ENCODE measurements around the gene PTTG1IP.

Gene PTTG1IP

GRCh38 chr21:44908908-44909307, 35.4 kb upstream of the PTTG1IP start:
- DNase-seq: no peak

GRCh38 chr21:44907966-44908895, 34.7 kb upstream of the PTTG1IP start:
- DNase-seq: no peak

- DNase-seq: no peak
Observed at GRCh38 chr21:44907225-44907965, 33.9 kb upstream of the PTTG1IP start.

GRCh38 chr21:44905728-44906090, 32.2 kb upstream of the PTTG1IP start:
- no peak for DNase-seq

DNA sequence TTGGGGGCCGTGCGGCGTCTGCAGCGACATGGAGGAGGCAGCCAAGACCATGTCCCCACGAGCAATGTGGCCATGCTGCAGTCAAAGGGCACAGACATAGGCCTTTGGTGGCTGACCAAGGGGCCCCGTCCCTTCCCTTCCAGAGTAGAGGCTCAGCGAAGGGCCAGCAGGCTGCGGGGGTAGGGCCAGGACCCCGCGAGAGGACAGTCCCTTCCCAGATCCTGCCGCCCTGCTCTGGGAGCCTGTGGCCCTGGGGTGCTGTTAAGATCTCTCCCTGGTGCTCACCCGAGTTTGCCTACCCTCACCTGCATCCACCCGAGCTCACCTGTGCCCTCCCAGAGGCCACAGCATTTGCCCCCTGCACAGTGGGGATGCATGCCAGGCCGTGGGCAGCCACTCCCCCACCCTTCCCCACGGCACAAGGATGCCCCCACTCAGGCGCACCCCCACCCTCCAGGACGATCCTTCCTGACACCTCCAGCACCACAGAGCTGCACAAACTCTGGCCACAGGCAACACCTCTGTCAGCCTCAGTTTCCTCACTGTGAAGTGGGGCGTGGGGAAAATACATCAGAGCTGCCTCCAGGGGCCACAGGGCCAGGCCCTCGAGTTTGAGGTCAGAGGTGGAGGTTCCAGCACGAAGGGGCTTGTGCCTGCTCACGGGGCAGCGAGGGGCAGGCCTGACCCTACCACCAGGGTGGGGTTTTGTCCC, 31.7 kb upstream of the PTTG1IP start:
- no peak for DNase-seq

GRCh38 chr21:44904141-44904923, 30.8 kb upstream of the PTTG1IP start:
- DNase-seq: no peak

DNA sequence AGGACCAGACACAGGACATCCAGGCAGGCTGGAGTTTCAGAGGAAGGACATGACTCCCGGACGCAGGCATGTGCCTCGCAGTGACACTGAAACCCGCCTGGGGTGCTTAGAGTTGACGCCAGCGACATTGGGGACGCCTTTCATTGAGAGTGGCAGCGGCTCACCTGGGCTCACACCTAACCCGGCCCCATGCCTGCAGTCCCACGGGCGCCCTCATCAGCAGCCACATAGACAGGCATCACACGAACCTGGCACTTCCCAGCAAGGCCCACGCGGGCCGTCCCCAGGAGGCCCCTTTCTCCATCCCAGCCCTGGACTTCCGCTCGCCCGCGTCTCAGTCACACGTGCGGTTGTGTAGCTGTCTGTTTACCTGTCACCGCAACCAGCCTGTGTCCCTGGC, 30.2 kb upstream of the PTTG1IP start:
- no peak for DNase-seq

GRCh38 chr21:44903050-44903685, 29.7 kb upstream of the PTTG1IP start:
- DNase-seq: no peak

DNA sequence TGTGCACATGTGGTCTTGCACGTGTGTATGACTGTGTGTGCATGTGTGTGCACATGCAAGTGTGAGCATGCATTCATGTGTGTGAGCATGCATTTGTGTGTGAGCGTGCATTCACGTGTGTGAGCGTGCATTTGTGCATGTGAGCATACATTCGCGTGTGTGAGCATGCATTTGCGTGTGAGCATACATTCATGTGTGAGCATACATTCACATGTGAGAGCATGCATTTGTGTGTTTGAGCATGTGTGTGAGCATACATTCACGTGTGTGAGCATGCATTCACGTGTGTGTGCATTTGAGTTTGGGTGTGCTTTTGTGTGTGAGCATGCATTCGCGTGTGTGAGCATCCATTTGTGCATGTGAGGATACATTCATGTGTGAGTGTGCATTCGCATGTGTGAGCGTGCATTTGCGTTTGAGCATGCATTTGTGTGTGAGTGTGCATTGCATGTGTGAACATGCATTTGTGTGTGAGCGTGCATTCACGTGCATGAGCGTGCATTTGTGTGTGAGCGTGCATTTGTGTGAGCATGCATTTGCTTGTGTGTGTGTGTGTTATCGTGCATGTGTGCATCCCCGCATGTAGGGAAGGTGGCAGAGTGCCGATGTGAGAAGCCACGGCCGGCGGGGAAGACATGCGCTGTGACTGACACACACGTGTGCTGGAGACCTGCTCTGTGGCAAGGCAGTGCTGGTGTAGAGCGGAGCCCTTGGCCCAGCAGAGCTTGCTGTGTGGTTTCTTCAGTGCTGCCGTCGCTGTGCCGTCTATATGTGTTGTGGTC, 29.0 kb upstream of the PTTG1IP start:
- DNase-seq: no peak

- DNase-seq: no peak
Observed at GRCh38 chr21:44901391-44902074, 28.0 kb upstream of the PTTG1IP start.

DNA sequence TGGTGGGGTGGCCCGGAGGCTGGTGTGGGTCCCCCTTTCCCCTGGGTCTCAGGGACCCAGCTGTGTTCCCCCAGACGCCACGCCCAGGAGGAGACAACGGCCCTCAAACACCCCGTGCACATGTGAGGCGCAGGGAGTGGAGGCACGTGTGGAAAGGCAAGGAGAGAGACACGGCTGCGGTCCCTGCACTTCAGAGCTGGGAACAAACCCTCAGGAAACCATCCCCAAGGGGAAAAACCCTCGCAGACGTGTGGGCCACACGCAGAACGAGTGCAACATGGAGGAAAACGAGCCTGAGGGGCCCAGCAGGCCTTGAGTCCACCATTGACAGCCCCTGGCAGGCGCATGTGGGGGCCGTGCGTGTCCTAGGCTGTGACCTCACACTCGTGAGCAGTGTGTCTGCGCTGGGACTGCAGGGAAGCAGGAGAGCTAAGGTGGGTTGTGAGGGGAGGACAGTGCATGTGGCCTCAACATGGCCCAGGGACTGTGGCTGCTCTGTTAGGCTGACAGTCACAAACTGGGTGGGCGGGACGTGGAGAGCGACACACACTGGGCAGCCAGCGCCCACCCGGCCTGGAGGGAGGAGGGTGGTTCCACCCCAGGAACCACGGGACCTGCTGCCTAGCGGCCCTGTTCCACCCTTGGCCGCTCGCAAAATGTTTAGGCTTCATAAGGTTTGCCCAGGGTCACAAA, 27.2 kb upstream of the PTTG1IP start:
- no peak for DNase-seq

DNA sequence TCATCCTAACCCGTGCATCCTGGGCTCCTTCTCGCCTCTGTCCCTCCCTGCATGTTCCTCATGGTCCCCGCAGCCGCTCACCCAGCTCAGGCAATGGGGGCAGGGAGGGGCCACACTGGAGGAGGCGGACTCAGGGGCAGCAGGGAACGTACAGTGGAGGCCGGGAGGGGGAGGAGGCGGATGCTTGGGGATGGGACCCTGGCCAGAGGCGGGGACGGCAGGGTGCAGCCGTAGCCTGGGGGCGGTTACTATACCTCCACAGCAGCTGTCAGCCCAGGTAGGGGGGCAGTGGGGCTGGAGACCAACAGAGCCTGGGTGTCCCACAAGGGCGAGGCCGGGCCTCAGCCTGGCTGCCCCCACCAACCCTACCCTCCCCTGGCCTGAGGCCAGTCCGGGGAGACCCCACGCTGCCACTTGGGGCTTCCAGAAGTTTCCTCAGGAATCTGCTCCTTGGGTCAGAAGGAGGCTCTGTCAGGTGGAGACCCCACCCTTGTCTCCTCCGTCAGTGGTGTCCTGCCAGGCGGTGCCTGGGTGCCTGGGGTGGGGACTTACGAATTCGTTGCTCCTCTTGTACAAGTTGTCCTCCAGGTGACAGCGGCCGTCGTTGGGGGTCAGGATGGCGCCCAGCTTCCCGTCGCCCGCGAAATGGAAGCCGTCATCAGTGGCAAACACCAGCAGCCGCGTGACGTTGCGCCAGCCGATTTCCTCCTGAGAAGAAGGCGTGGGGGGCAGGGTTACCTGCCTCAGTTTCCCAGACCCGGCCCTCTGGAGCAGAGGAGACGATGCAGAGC, 26.5 kb upstream of the PTTG1IP start:
- DNase-seq: no peak

- DNase-seq: no peak
Observed at GRCh38 chr21:44898851-44899767, 25.6 kb upstream of the PTTG1IP start.

DNA sequence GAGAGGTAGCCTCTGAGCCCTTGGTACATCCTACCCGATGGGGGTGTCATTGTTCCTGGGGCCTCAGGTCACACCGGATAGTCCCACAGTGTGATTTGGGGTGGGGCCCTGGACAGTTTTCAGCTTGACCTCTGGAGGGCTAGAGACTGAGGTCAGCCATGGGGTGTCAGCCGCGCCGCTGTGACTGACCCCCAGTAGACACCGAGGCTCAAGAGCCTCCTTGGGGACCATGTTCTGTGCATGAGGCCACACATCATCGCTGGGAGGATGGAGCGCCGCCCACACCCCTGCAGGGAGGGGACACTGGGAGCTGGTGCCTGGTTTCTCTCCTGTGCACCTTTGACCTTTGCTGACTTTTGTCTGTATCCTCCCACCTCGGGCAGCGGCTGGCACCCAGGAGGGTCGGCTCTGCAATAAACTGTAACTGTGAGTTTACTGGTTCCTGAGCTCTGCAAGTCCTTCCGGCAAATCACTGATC, 24.6 kb upstream of the PTTG1IP start:
- no peak for DNase-seq

GRCh38 chr21:44897326-44898010, 24.0 kb upstream of the PTTG1IP start:
- DNase-seq: no peak

DNA sequence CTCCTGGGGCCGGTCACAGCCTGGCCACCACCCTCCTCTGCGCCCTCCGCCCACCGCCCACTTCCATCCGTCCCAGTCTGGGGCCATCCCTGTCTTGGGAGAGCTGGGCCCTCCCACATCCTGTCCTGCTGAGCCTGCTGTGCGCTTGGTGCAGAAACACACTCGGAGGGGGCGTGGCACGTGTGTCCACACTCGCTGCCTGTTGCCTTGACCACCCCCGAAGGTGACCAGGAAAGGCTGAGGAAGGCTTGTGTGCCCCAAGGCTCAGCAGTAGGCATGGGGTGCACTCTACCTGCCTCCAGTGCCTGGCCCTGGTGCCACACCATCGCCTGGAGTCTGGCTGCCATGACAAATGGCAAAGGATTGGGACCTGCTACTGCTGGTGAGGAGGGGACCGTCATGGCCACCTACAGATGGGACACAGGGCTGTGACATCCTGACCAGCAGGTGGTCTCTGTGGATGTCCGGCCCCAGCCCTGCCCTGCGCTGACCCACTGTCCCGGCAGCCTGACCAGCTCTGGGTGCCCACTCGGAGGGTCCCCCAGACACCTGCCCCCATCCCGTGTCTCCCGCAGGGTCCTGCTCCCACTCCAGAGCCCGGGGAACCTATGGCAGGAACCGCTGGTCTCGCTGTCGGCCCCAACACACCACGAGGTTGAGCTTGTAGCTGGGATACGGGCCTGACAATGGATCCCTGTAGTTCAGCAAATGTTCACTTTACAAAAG, 23.2 kb upstream of the PTTG1IP start:
- no peak for DNase-seq

- DNase-seq: no peak
Observed at GRCh38 chr21:44895859-44896258, 22.4 kb upstream of the PTTG1IP start.
